ENCODE measurements around the gene SAMD11. TPM values are rescaled to one million over a fixed set of nuclear protein-coding genes. Genes with fewer than 3 reads are reported as not detected.
"Not testable (repeated sequence)": the region's sequence is repeated elsewhere in the genome, so short reads cannot be mapped to it uniquely, and the experiment has no call there.

The SAMD11 gene
- total RNA-seq, 1 experiment from 2014 or later, result not detected

DNA sequence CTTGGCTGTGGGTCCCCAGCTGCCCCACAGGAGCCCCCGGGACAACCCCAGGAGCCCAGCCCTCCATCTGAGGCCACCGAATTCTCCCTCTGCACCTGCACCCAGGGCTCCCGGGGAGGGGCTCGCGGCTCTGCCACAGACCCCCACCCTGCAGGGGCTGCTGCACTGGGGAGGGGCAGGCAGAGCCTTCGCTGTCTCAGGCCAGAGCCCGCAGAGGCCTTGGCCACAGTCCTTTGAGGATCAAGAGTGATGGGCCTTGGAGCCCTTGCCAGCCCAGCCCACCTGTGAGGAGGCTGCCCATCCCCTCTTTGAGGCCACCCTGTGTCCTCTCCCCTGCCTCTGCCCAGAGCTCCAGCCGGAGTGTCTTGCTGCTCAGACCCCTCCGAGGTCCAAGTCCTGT is 51.6 kb downstream of the SAMD11 start:
- Histone ChIP-seq H3K4me1 (ENCODE audit: low read length) (peaks cover 6% of the 10 kb centered on the region), H3K4me3 (ENCODE audit: low read length) (no peak overlapping the region), H3K9ac (ENCODE audit: low read length) (no peak overlapping the region), H3K27me3 (ENCODE audit: low read length) (no peaks in the 10 kb centered on the region), H2AFZ (ENCODE audit: low read length) (no peak overlapping the region), H3K9me2 (replicated peaks; ENCODE audit: insufficient read depth, low read length) (no peaks in the 10 kb centered on the region), H3K4me2 (ENCODE audit: low read depth, low read length, poor library complexity, severe bottlenecking) (no peak overlapping the region), H3K79me2 (ENCODE audit: low read length) (no peaks in the 10 kb centered on the region), H3K36me3 (ENCODE audit: insufficient read depth, low read length) (no peaks in the 10 kb centered on the region), H4K20me1 (ENCODE audit: insufficient read depth, low read depth, low read length) (no peaks in the 10 kb centered on the region), H3K27ac (ENCODE audit: low read length) (no peak overlapping the region), H3K9me3 (ENCODE audit: low read length) (no peaks in the 10 kb centered on the region)
- no peak for DNase-seq

DNA sequence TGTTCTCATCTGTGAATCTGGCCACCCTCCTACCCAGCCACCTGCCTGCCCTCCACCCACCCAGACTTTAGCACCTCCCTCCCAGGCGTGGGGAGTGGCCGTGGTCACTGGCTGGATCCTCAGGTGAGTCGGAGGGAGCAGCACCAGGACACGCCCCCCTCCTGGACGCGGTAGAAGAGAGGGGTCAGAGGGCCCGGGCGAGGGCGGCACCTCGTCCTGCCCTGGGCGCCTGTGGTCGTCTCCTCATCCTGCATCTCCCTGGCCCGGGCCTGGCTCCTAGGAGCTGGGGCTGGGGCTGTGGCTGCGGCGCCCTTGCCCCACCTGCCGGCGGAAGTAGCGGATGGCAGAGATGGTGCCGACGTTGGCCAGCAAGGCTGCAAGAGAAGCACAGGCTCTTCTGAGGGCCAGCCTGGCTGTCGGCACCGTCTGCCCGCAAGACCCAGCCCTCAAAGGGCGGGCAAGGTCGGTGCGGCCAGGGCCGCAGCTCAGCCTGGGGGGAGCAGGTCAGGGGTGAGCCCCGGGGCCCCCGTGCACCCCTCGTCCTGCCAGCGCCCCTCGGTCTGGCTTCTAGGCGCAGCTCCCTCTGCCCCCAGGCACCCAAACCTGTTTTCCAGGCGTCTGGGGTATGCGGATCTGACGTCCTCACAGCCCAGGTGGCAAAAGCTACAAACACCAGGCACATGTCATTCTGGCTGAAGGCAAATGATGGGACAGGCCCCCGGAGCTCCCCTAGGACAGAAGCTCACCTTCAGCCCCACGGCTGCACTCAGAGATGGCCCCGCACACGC is 52.4 kb downstream of the SAMD11 start:
- Histone ChIP-seq H3K9me2 (replicated peaks; ENCODE audit: insufficient read depth, low read length) (no peaks in the 10 kb centered on the region), H3K79me2 (ENCODE audit: low read length) (no peaks in the 10 kb centered on the region), H3K36me3 (ENCODE audit: insufficient read depth, low read length) (no peaks in the 10 kb centered on the region), H3K27me3 (ENCODE audit: low read length) (no peaks in the 10 kb centered on the region), H4K20me1 (ENCODE audit: insufficient read depth, low read depth, low read length) (no peaks in the 10 kb centered on the region), H3K9ac (ENCODE audit: low read length) (no peak overlapping the region), H3K27ac (ENCODE audit: low read length) (no peak overlapping the region), H2AFZ (ENCODE audit: low read length) (peak overlapping the region; percentile 56; the same call in 1 of the 2 replicates), H3K9me3 (ENCODE audit: low read length) (no peaks in the 10 kb centered on the region), H3K4me2 (ENCODE audit: low read depth, low read length, poor library complexity, severe bottlenecking) (peak overlapping the region; percentile 45), H3K4me1 (ENCODE audit: low read length) (peaks cover 6% of the 10 kb centered on the region), H3K4me3 (ENCODE audit: low read length) (no peak overlapping the region)
- peak; percentile 91 for DNase-seq

DNA sequence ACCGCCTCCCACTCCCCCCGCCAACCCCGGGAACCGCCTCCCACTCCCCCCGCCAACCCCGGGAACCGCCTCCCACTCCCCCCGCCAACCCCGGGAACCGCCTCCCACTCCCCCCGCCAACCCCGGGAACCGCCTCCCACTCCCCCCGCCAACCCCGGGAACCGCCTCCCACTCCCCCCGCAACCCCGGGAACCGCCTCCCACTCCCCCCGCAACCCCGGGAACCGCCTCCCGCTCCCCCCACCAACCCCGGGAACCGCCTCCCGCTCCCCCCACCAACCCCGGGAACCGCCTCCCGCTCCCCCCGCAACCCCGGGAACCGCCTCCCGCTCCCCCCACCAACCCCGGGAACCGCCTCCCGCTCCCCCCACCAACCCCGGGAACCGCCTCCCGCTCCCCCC is 53.1 kb downstream of the SAMD11 start:
- not testable (repeated sequence) for H3K4me2 ChIP-seq (ENCODE audit: low read depth, low read length, poor library complexity, severe bottlenecking); H3K9ac ChIP-seq (ENCODE audit: low read length); H3K36me3 ChIP-seq (ENCODE audit: insufficient read depth, low read length); H3K79me2 ChIP-seq (ENCODE audit: low read length); H3K9me3 ChIP-seq (ENCODE audit: low read length); H3K4me1 ChIP-seq (ENCODE audit: low read length); H3K4me3 ChIP-seq (ENCODE audit: low read length); H2AFZ ChIP-seq (ENCODE audit: low read length); H3K27me3 ChIP-seq (ENCODE audit: low read length); DNase-seq; H3K27ac ChIP-seq (ENCODE audit: low read length); H4K20me1 ChIP-seq (ENCODE audit: insufficient read depth, low read depth, low read length); H3K9me2 ChIP-seq (replicated peaks; ENCODE audit: insufficient read depth, low read length)

DNA sequence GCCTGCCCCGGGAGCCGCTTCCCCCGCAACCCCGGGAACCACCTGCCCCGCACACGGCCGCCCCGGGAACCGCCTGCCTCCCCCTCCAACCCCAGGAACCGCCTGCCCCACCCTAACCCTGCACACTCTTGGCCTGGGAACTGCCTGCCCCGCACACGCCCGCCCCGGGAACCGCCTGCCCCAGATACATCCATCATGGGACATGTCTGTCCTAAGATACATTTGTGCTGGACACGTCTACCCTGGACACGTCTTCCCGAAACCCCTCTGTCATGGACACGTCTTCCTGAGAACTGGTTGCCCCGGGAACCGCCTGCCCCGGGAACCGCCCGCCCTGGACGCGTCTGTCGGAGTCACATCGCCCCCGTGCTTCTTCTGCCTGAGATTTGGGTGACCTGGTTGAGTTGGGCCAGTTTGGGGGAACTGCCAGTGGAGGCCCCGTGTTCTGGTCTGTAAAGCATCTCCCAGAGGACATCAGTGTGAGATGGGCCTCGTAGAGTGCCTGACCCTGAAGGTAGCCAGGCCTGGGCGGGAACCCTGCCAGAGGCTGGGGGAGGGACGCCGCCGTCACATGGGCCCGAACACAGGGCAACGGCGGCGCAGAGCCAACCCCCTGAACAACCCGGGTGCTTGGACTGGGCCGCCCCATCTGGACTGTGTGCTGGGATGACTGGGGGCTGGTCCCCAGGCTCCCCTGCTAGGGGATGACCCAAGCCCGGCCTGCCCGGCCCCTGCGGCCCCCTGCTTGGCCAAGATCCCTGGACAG is 54.5 kb downstream of the SAMD11 start:
- no peak overlapping the region for H2AFZ ChIP-seq (ENCODE audit: low read length)
- no peak overlapping the region for H3K4me3 ChIP-seq (ENCODE audit: low read length)
- H3K9me3 ChIP-seq (ENCODE audit: low read length), result no peaks in the 10 kb centered on the region
- DNase-seq, result no peak
- no peaks in the 10 kb centered on the region for H3K27me3 ChIP-seq (ENCODE audit: low read length)
- H3K4me2 ChIP-seq (ENCODE audit: low read depth, low read length, poor library complexity, severe bottlenecking), result no peak overlapping the region
- no peaks in the 10 kb centered on the region for H3K36me3 ChIP-seq (ENCODE audit: insufficient read depth, low read length)
- H3K4me1 ChIP-seq (ENCODE audit: low read length), result peaks cover 6% of the 10 kb centered on the region
- H3K9me2 ChIP-seq (replicated peaks; ENCODE audit: insufficient read depth, low read length), result no peaks in the 10 kb centered on the region
- H3K79me2 ChIP-seq (ENCODE audit: low read length), result no peaks in the 10 kb centered on the region
- no peaks in the 10 kb centered on the region for H4K20me1 ChIP-seq (ENCODE audit: insufficient read depth, low read depth, low read length)
- H3K9ac ChIP-seq (ENCODE audit: low read length), result no peak overlapping the region
- H3K27ac ChIP-seq (ENCODE audit: low read length), result no peak overlapping the region

DNA sequence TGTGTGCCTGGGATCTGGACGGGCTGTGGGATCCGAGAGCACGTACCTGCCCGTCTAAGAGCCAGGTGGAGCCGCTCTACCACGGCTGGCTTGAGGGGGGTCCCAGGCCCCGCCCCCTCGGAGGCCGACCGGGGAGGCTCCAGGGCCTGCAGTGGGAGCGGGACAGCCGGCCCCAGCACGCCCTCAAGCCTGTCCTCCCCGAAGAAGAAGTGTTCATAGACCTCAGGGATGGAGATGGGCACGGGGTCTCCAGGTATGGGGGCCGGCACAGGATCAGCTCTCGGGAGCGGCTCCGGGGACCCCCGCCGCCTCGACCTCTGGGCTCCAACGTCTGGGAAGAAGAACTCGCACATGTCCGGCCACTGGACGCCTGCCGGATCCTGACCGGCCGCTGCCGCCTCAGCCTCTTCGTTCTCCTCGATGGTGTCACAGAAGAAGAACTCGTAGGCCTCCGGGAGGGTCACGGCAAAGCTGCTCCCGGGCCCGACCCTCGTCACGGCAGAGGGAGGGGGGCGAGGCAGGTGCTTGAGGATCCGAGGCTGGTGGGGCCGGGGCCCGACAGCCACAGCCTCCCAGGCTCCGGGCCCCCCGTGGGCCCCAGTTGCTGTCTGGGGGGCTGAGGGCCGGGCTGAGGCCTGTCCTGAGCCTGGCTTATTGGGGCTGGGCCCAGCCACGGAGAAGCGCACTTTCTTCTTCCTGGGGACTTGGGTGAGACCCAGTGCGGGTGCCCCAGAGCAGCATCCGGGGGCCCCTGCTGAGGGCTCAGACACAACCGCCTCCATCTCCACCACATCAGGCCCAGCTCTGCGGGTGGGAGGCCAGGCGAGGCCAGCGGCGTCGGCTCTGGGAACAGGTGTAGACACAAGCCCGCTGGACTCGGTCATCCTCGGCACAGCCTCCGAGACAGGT is 55.4 kb downstream of the SAMD11 start:
- Histone ChIP-seq H3K9ac (ENCODE audit: low read length) (no peak overlapping the region), H3K27ac (ENCODE audit: low read length) (no peak overlapping the region), H4K20me1 (ENCODE audit: insufficient read depth, low read depth, low read length) (no peaks in the 10 kb centered on the region), H3K9me3 (ENCODE audit: low read length) (no peaks in the 10 kb centered on the region), H2AFZ (ENCODE audit: low read length) (no peak overlapping the region), H3K79me2 (ENCODE audit: low read length) (no peaks in the 10 kb centered on the region), H3K9me2 (replicated peaks; ENCODE audit: insufficient read depth, low read length) (no peaks in the 10 kb centered on the region), H3K36me3 (ENCODE audit: insufficient read depth, low read length) (no peaks in the 10 kb centered on the region), H3K4me2 (ENCODE audit: low read depth, low read length, poor library complexity, severe bottlenecking) (no peak overlapping the region), H3K4me1 (ENCODE audit: low read length) (peaks cover 6% of the 10 kb centered on the region), H3K27me3 (ENCODE audit: low read length) (no peaks in the 10 kb centered on the region), H3K4me3 (ENCODE audit: low read length) (no peak overlapping the region)
- DNase-seq, result no peak

DNA sequence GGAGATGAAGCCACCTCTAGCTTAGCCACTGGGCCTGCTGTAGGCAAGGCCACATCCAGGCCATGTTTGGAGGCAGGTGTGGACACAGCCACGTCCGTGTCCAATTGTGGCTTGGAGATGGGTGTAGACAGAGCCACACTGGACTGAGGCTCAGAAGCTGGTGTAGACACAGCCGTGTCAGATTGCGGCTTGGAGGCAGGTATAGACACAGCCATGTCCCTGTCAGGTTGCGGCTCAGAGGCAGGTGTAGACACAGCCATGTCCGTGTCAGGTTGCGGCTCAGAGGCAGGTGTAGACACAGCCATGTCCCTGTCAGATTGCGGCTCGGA is 56.0 kb downstream of the SAMD11 start:
- Histone ChIP-seq H3K4me3 (ENCODE audit: low read length) (no peak overlapping the region), H4K20me1 (ENCODE audit: insufficient read depth, low read depth, low read length) (no peaks in the 10 kb centered on the region), H3K4me2 (ENCODE audit: low read depth, low read length, poor library complexity, severe bottlenecking) (no peak overlapping the region), H3K9me2 (replicated peaks; ENCODE audit: insufficient read depth, low read length) (no peaks in the 10 kb centered on the region), H3K9ac (ENCODE audit: low read length) (no peak overlapping the region), H3K79me2 (ENCODE audit: low read length) (no peaks in the 10 kb centered on the region), H3K36me3 (ENCODE audit: insufficient read depth, low read length) (no peaks in the 10 kb centered on the region), H3K4me1 (ENCODE audit: low read length) (peaks cover 6% of the 10 kb centered on the region), H2AFZ (ENCODE audit: low read length) (no peak overlapping the region), H3K27ac (ENCODE audit: low read length) (no peak overlapping the region), H3K9me3 (ENCODE audit: low read length) (no peaks in the 10 kb centered on the region), H3K27me3 (ENCODE audit: low read length) (no peaks in the 10 kb centered on the region)
- no peak for DNase-seq

DNA sequence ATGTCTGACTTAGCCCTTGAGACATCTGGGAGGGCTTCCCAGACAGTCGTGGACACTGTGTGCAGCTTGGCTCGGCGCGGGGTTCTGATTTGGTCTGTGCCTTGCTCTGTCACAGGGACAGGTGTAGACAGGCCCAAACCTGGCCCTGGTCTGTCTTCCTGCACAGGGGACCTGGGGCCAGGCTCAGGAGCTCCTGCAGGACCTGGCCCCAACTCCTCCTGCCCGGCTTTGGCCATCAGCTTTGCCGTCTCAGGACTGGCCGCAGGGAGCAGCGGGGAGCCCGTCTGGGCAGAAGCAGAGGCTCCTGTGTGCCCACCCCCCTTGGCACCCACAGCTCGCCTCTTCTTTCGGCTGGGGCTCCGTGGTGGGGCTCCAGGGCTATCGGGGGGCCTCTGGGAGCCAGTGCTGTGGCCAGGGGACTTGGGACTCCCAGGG is 56.4 kb downstream of the SAMD11 start:
- Histone ChIP-seq H3K4me3 (ENCODE audit: low read length) (no peak overlapping the region), H2AFZ (ENCODE audit: low read length) (no peak overlapping the region), H3K36me3 (ENCODE audit: insufficient read depth, low read length) (no peaks in the 10 kb centered on the region), H4K20me1 (ENCODE audit: insufficient read depth, low read depth, low read length) (no peaks in the 10 kb centered on the region), H3K27me3 (ENCODE audit: low read length) (no peaks in the 10 kb centered on the region), H3K79me2 (ENCODE audit: low read length) (no peaks in the 10 kb centered on the region), H3K27ac (ENCODE audit: low read length) (no peak overlapping the region), H3K9me2 (replicated peaks; ENCODE audit: insufficient read depth, low read length) (no peaks in the 10 kb centered on the region), H3K4me1 (ENCODE audit: low read length) (peaks cover 6% of the 10 kb centered on the region), H3K9ac (ENCODE audit: low read length) (no peak overlapping the region), H3K9me3 (ENCODE audit: low read length) (no peaks in the 10 kb centered on the region), H3K4me2 (ENCODE audit: low read depth, low read length, poor library complexity, severe bottlenecking) (no peak overlapping the region)
- no peak for DNase-seq

All from Karpas-422 (cell line).